HUES64 (cell line): ENCODE measurements around the gene ZMYM2.

Experiments
- H3K27ac ChIP-seq: 2 replicates; pipeline ENCODE4 v1.7.0; 2013; ENCODE audit warnings: low read depth, low read length, inconsistent platforms
- H3K27me3 ChIP-seq: 2 replicates; pipeline ENCODE4 v1.6.1; 2013; ENCODE audit warnings: mild to moderate bottlenecking, low read length; ENCODE audit not compliant: insufficient read depth
- H3K36me3 ChIP-seq: 2 replicates; pipeline ENCODE4 v1.6.1; 2013; ENCODE audit warnings: mild to moderate bottlenecking, low read length; ENCODE audit not compliant: insufficient read depth
- H3K4me1 ChIP-seq: 2 replicates; pipeline ENCODE4 v1.6.1; 2013; ENCODE audit warnings: mild to moderate bottlenecking, low read length, moderate library complexity; ENCODE audit not compliant: insufficient read depth
- H3K4me3 ChIP-seq: 2 replicates; pipeline ENCODE4 v1.5.1; 2013; ENCODE audit warnings: mild to moderate bottlenecking, low read length, moderate library complexity
- H3K9ac ChIP-seq: 2 replicates; pipeline ENCODE4 v1.6.1; 2013; ENCODE audit warnings: mild to moderate bottlenecking, low read depth, low read length
- H3K9me3 ChIP-seq: 2 replicates; pipeline ENCODE4 v1.6.1; 2013; ENCODE audit warnings: low read depth, low read length; ENCODE audit not compliant: insufficient read depth
- WGBS: fragments of 150-250, 120-280 bp; methylation state at CpG from one replicate; pipeline ENCODE4 v1.1.7; 2013; ENCODE audit warnings: missing lambda C conversion rate; 5-methylcytosine and 5-hydroxymethylcytosine counted together

ZMYM2 gene

GRCh38 chr13:20073775-20074174, 115.2 kb downstream of the ZMYM2 start:
- H3K36me3 ChIP-seq: peaks cover 96% of the 10 kb centered on the region
- no peak overlapping the region for H3K9ac ChIP-seq
- WGBS: 93% methylated on average over 2 of the region's 2 CpGs
- H3K27ac ChIP-seq: no peak overlapping the region
- H3K27me3 ChIP-seq: no peaks in the 10 kb centered on the region
- H3K4me3 ChIP-seq: no peak overlapping the region
- no peaks in the 10 kb centered on the region for H3K4me1 ChIP-seq
- H3K9me3 ChIP-seq: no peaks in the 10 kb centered on the region

- H3K27me3 ChIP-seq: no peaks in the 10 kb centered on the region
- H3K4me3 ChIP-seq: no peak overlapping the region
- H3K4me1 ChIP-seq: no peaks in the 10 kb centered on the region
- WGBS: 90% methylated on average over 1 of the region's 1 CpG
- H3K36me3 ChIP-seq: peaks cover 95% of the 10 kb centered on the region
- no peaks in the 10 kb centered on the region for H3K9me3 ChIP-seq
- H3K9ac ChIP-seq: no peak overlapping the region
- H3K27ac ChIP-seq: no peak overlapping the region
These were observed 116.4 kb downstream of the ZMYM2 start for GRCh38 chr13:20074966-20075365.

GRCh38 chr13:20077086-20077485, 118.6 kb downstream of the ZMYM2 start:
- Histone ChIP-seq H3K4me3 (no peak overlapping the region), H3K27me3 (no peaks in the 10 kb centered on the region), H3K9me3 (no peaks in the 10 kb centered on the region), H3K4me1 (no peaks in the 10 kb centered on the region), H3K36me3 (peaks cover 95% of the 10 kb centered on the region), H3K9ac (no peak overlapping the region), H3K27ac (no peak overlapping the region)
- WGBS: 100% methylated on average over 1 of the region's 2 CpGs

- 96% methylated on average over 7 of the region's 7 CpGs for WGBS
- Histone ChIP-seq H3K36me3 (peaks cover 96% of the 10 kb centered on the region), H3K27ac (no peak overlapping the region), H3K9ac (no peak overlapping the region), H3K4me1 (no peaks in the 10 kb centered on the region), H3K27me3 (no peaks in the 10 kb centered on the region), H3K4me3 (no peak overlapping the region), H3K9me3 (no peaks in the 10 kb centered on the region)
These were observed 122.0 kb downstream of the ZMYM2 start for GRCh38 chr13:20080377-20081164.

- Histone ChIP-seq H3K9ac (no peak overlapping the region), H3K27ac (no peak overlapping the region), H3K4me1 (no peaks in the 10 kb centered on the region), H3K36me3 (peaks cover 28% of the 10 kb centered on the region), H3K9me3 (no peaks in the 10 kb centered on the region), H3K27me3 (no peaks in the 10 kb centered on the region), H3K4me3 (no peak overlapping the region)
- WGBS: no CpG with 5 or more reads among the region's 1 CpG
These were observed 131.8 kb downstream of the ZMYM2 start for GRCh38 chr13:20090349-20090748.

- no peak overlapping the region for H3K27ac ChIP-seq
- no peak overlapping the region for H3K9ac ChIP-seq
- WGBS: 87% methylated on average over 6 of the region's 6 CpGs
- H3K4me3 ChIP-seq: no peak overlapping the region
- H3K36me3 ChIP-seq: no peaks in the 10 kb centered on the region
- no peaks in the 10 kb centered on the region for H3K27me3 ChIP-seq
- peaks cover 2% of the 10 kb centered on the region; the same call in 1 of the 2 replicates for H3K4me1 ChIP-seq
- H3K9me3 ChIP-seq: no peaks in the 10 kb centered on the region
These were observed 135.4 kb downstream of the ZMYM2 start for GRCh38 chr13:20093951-20094350.

DNA sequence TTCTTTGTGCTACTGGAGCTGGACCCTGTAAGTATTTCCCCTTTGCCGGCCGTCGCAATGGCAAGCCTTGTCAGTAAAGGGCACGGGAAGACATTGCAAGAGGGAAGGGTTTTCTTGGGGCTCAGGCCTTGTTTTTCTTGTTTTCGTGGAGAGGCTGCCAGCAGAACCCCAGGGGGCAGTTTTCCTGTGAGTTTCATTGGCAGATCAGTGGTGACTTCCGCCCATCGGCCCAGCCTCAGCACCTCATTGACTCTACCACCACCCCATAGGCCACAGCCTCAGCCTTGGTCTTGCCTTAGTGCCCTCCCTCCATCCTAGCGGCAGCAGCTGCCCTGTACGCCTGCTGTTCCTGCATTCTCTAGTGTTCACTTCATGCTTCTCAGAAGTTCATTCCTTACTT, 140.8 kb downstream of the ZMYM2 start:
- no peak overlapping the region for H3K9ac ChIP-seq
- WGBS: 74% methylated on average over 9 of the region's 9 CpGs

DNA sequence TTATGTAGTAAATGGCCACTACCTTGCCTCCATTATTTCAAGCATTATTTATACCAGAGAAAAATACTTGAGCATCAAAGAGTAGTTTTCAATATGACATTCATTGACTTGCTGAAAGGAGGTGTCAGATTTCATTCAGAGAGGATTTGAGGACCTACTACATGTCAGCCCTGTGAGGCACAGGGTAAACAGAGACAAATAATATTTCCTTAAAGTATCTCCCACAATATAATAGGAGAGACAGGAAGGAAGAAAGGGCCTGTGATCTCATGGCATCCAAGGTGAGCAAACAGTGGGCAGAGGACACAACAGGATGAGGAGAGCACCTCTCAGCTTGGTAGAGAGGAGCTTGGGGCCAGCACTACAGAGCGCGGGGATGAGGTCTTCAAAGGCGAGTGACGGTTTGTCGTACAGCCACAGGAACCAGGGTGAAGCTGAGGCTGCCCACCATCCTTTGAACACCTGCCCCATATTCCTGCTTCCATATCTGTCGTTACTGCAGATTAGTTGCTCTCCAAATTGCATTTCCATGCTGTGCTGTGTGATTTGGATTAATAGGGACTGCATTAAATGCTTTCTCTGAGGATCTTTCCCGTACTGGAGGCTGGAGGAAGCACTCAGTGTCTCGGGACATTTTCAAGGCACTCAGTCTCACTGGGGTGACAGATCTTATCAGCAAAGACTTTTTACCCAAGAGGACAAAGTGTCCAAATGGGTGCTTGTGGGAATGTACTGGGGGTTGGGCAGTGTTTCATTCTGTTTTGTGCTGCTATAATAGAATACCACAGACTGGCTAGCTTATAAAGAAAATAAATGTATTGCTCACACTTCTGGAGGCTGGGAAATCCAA, 143.2 kb downstream of the ZMYM2 start:
- WGBS: 83% methylated on average over 8 of the region's 8 CpGs
- no peaks in the 10 kb centered on the region for H3K27me3 ChIP-seq

More for the DNA sequence above, 140.8 kb downstream of the ZMYM2 start:
- H3K27me3 ChIP-seq: no peaks in the 10 kb centered on the region
- H3K36me3 ChIP-seq: no peaks in the 10 kb centered on the region
- H3K4me3 ChIP-seq: no peak overlapping the region
- peaks cover 7% of the 10 kb centered on the region; the same call in 1 of the 2 replicates for H3K4me1 ChIP-seq
- no peak overlapping the region for H3K27ac ChIP-seq
- no peaks in the 10 kb centered on the region for H3K9me3 ChIP-seq

DNA sequence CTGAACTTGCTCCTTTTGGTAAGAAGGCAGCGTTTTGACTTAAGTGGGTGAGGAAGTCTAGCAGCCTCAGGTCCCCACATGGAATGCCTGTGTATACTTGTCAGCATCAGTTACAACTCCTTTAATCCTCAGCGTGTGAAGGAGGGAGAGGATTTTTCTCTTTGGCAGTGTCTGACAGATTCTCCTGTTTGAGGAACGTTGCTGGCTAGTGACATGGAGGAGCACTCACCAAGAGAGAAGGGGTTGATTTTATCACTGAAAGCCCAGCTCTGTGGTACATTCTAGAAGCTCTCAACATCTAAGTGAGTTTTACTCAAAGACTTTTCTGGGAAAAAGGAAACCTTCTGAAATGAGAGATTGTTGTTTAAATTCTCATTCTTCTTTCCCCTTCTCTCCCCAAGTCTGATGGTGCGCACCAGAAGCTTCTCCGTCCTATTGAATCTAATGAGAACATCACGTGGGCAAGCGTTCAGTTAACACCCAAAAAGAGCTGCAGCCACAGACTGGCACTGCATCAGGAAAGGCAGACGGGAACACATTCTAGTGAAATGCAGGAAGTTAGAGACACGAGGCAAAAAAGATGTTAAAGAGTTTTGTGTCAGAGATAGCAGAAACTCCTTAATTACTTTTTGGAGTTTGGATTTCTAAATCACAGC, 144.1 kb downstream of the ZMYM2 start:
- Histone ChIP-seq H3K9ac (no peak overlapping the region), H3K9me3 (no peaks in the 10 kb centered on the region), H3K4me3 (no peak overlapping the region), H3K36me3 (no peaks in the 10 kb centered on the region), H3K27ac (no peak overlapping the region), H3K27me3 (no peaks in the 10 kb centered on the region), H3K4me1 (peaks cover 19% of the 10 kb centered on the region)
- 82% methylated on average over 9 of the region's 9 CpGs for WGBS

More for the DNA sequence above, 143.2 kb downstream of the ZMYM2 start:
- H3K4me1 ChIP-seq: peaks cover 11% of the 10 kb centered on the region
- H3K9ac ChIP-seq: no peak overlapping the region
- H3K4me3 ChIP-seq: no peak overlapping the region
- no peak overlapping the region for H3K27ac ChIP-seq
- H3K36me3 ChIP-seq: no peaks in the 10 kb centered on the region
- no peaks in the 10 kb centered on the region for H3K9me3 ChIP-seq

- no peaks in the 10 kb centered on the region for H3K9me3 ChIP-seq
- no peaks in the 10 kb centered on the region for H3K27me3 ChIP-seq
- H3K4me3 ChIP-seq: no peak overlapping the region
- H3K4me1 ChIP-seq: peaks cover 15% of the 10 kb centered on the region
- H3K36me3 ChIP-seq: no peaks in the 10 kb centered on the region
- H3K27ac ChIP-seq: no peak overlapping the region
- 91% methylated on average over 13 of the region's 13 CpGs for WGBS
- H3K9ac ChIP-seq: no peak overlapping the region
These were observed 146.7 kb downstream of the ZMYM2 start for GRCh38 chr13:20105161-20105689.

DNA sequence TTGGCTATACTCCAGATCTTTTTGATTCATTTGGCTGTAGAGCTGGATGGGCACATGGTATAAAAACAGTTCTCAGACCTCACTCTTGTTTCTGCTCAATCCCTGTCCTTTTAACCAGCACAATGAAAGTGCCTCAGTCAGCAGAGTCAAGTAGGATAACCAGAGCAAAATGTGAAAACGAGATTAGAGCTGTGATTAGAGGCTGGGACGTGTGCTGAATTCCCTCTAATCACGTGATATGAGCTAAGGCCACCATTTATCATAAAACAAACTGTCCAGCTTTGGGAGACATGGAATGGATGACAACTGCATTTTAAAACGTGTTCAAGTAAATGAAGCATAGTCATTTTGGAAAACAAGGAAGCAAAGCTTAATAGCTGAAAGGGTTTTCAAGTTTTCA, 148.2 kb downstream of the ZMYM2 start:
- WGBS: 62% methylated on average over 4 of the region's 4 CpGs
- Histone ChIP-seq H3K4me3 (no peak overlapping the region), H3K27ac (no peak overlapping the region), H3K4me1 (peaks cover 14% of the 10 kb centered on the region), H3K27me3 (no peaks in the 10 kb centered on the region), H3K9me3 (no peaks in the 10 kb centered on the region), H3K36me3 (no peaks in the 10 kb centered on the region), H3K9ac (no peak overlapping the region)
